ENCODE data around the gene KIRREL3.

Gene KIRREL3

GRCh38 chr11:126663749-126664592 lies 336.6 kb downstream of the KIRREL3 start:
- no peak for DNase-seq (ENCODE audit: low read depth)

GRCh38 chr11:126662035-126662790 lies 338.4 kb downstream of the KIRREL3 start:
- no peak for DNase-seq (ENCODE audit: low read depth)

GRCh38 chr11:126660761-126661425 lies 339.7 kb downstream of the KIRREL3 start:
- DNase-seq (ENCODE audit: low read depth), result no peak

GRCh38 chr11:126660321-126660720 lies 340.2 kb downstream of the KIRREL3 start:
- DNase-seq (ENCODE audit: low read depth), result no peak

- DNase-seq (ENCODE audit: low read depth), result no peak
Observed at GRCh38 chr11:126658306-126659056, 342.1 kb downstream of the KIRREL3 start.

- DNase-seq (ENCODE audit: low read depth), result no peak
Observed at GRCh38 chr11:126655807-126656128, 344.8 kb downstream of the KIRREL3 start.

GRCh38 chr11:126654886-126655806 lies 345.4 kb downstream of the KIRREL3 start:
- DNase-seq (ENCODE audit: low read depth), result no peak

- DNase-seq (ENCODE audit: low read depth), result no peak
Observed at GRCh38 chr11:126653040-126653439, 347.5 kb downstream of the KIRREL3 start.

GRCh38 chr11:126647735-126648134 lies 352.8 kb downstream of the KIRREL3 start:
- DNase-seq (ENCODE audit: low read depth), result no peak

GRCh38 chr11:126646701-126647557 lies 353.6 kb downstream of the KIRREL3 start:
- no peak for DNase-seq (ENCODE audit: low read depth)

GRCh38 chr11:126645186-126645585 lies 355.4 kb downstream of the KIRREL3 start:
- DNase-seq (ENCODE audit: low read depth), result no peak

- DNase-seq (ENCODE audit: low read depth), result no peak
Observed at GRCh38 chr11:126640186-126640585, 360.4 kb downstream of the KIRREL3 start.

GRCh38 chr11:126639692-126640091 lies 360.9 kb downstream of the KIRREL3 start:
- DNase-seq (ENCODE audit: low read depth), result no peak

- no peak for DNase-seq (ENCODE audit: low read depth)
Observed at GRCh38 chr11:126638648-126639047, 361.9 kb downstream of the KIRREL3 start.

- DNase-seq (ENCODE audit: low read depth), result no peak
Observed at GRCh38 chr11:126637795-126638175, 362.8 kb downstream of the KIRREL3 start.

- DNase-seq (ENCODE audit: low read depth), result no peak
Observed at GRCh38 chr11:126636911-126637794, 363.4 kb downstream of the KIRREL3 start.

GRCh38 chr11:126635511-126635910 lies 365.1 kb downstream of the KIRREL3 start:
- no peak for DNase-seq (ENCODE audit: low read depth)

GRCh38 chr11:126634963-126635362 lies 365.6 kb downstream of the KIRREL3 start:
- DNase-seq (ENCODE audit: low read depth), result no peak

GRCh38 chr11:126633330-126633729 lies 367.2 kb downstream of the KIRREL3 start:
- DNase-seq (ENCODE audit: low read depth), result no peak

All from stimulated activated CD8-positive, alpha-beta memory T cell treated with anti-CD3 and anti-CD28 coated beads, Interleukin-15, amount 100 ng/mL, for 24 hours (primary cell).